ENCODE measurements around the gene HOXA1. TPM values are rescaled to one million over a fixed set of nuclear protein-coding genes. Genes with fewer than 3 reads are reported as not detected.
A peak's percentile ranks its signal among the peaks of the same experiment; 100 is the strongest.

HOXA1 gene
- total and polyA plus RNA-seq, 2 of the 4 experiments (the other 2 are of a cell fraction): 0.54 to 1.8 TPM

DNA sequence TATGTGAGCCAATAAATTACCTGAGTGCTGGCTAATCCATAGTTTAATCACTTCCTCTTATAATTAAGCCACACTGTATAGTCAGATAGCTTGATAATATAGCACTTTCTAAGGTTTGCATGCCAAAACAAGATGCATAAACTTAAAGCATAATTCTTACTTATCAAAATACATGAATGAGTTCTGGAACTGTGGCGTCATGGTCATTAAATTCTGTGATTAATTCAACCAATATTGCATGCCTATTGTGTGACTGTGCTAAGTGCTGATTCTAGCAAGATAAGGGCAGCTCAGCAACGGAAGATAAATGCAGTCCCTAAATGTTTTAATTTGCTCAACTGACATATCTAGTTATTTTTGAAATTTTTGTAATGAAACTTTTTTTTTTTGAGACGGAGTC lies 29.7 kb downstream of the HOXA1 start:
- H3K9me3 ChIP-seq (ENCODE audit: control insufficient read depth, insufficient read depth, low read length): no peaks in the 10 kb centered on the region
- no peak overlapping the region for H2BK20ac ChIP-seq (ENCODE audit: low read depth, low read length)
- no TSS peak for BruUV-seq (replicated peaks)
- H3K36me3 ChIP-seq (ENCODE audit: control insufficient read depth, insufficient read depth, low read length): no peaks in the 10 kb centered on the region
- H3K18ac ChIP-seq (ENCODE audit: low read depth, low read length): no peak overlapping the region
- H4K20me1 ChIP-seq (ENCODE audit: insufficient read depth, low read length): no peaks in the 10 kb centered on the region
- no peak overlapping the region for H2AK9ac ChIP-seq (replicated peaks; ENCODE audit: low read depth, low read length, poor library complexity)
- TF ChIP-seq RCOR1 (IDR thresholded peaks at IDR 0.05; ENCODE audit: insufficient replicate concordance, low read length) (no peak), CEBPB (IDR thresholded peaks at IDR 0.05; ENCODE audit: low read depth, low read length) (no peak), FOS (IDR thresholded peaks at IDR 0.05; ENCODE audit: low read depth, low read length) (no peak), SMC3 (IDR thresholded peaks at IDR 0.05; ENCODE audit: low read depth, low read length) (no peak), RFX5 (IDR thresholded peaks at IDR 0.05; ENCODE audit: low read depth, low read length) (no peak), MAFK (IDR thresholded peaks at IDR 0.05; ENCODE audit: low read depth, low read length) (no peak), BHLHE40 (IDR thresholded peaks at IDR 0.05; ENCODE audit: low read depth, low read length) (no peak), NFE2L2 (IDR thresholded peaks at IDR 0.05; ENCODE audit: low read depth, low read length) (no peak)
- TF ChIP-seq, protein P1, sequence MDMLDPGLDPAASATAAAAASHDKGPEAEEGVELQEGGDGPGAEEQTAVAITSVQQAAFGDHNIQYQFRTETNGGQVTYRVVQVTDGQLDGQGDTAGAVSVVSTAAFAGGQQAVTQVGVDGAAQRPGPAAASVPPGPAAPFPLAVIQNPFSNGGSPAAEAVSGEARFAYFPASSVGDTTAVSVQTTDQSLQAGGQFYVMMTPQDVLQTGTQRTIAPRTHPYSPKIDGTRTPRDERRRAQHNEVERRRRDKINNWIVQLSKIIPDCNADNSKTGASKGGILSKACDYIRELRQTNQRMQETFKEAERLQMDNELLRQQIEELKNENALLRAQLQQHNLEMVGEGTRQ (IDR thresholded peaks at IDR 0.05; ENCODE audit: low read depth, low read length): no peak
- TF ChIP-seq, protein P2, sequence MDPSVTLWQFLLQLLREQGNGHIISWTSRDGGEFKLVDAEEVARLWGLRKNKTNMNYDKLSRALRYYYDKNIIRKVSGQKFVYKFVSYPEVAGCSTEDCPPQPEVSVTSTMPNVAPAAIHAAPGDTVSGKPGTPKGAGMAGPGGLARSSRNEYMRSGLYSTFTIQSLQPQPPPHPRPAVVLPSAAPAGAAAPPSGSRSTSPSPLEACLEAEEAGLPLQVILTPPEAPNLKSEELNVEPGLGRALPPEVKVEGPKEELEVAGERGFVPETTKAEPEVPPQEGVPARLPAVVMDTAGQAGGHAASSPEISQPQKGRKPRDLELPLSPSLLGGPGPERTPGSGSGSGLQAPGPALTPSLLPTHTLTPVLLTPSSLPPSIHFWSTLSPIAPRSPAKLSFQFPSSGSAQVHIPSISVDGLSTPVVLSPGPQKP (IDR thresholded peaks at IDR 0.05; ENCODE audit: borderline replicate concordance, low read depth, low read length): no peak
- dilution Hi-C loops (cut with HindIII; ENCODE audit: low sequenced_read_pairs, unreplicated experiment): no loop called here
- H2AFZ ChIP-seq (replicated peaks; ENCODE audit: low read length, poor library complexity): no peak overlapping the region
- H3K4me3 ChIP-seq (ENCODE audit: insufficient read depth, low read depth, low read length): no peak overlapping the region
- WGBS, 2 experiments (ENCODE audit: extremely low coverage in 2 of 2, insufficient read length in 1 of 2): no CpG with 5 or more reads among the region's 3 CpGs
- H4K8ac ChIP-seq (ENCODE audit: low read depth in 2 of 2, low read length in 2 of 2): no peak overlapping the region
- peaks cover 1% of the 10 kb centered on the region; the same call in 1 of the 2 replicates for H3K27me3 ChIP-seq (ENCODE audit: control insufficient read depth, insufficient read depth, low read length)
- H3K14ac ChIP-seq (replicated peaks; ENCODE audit: low read depth, low read length): no peak overlapping the region
- peak; percentile 28 for DNase-seq
- no peak overlapping the region for H2BK5ac ChIP-seq (ENCODE audit: low read depth, low read length, poor library complexity, severe bottlenecking)
- H4K91ac ChIP-seq (ENCODE audit: insufficient read depth, low read depth, low read length): no peak overlapping the region
- ATAC-seq (ENCODE audit: low read depth): no peak
- no peak overlapping the region for H3K4ac ChIP-seq (ENCODE audit: low read depth, low read length)
- POLR2A ChIA-PET (ENCODE audit: unreplicated experiment): no interaction called here
- no peak overlapping the region for H3K9ac ChIP-seq (ENCODE audit: low read depth, low read length)
- no peak overlapping the region for H4K5ac ChIP-seq (ENCODE audit: low read depth, low read length)
- 0 out of 2 replicates have a peak, but pooled peaks cover 1% of the 10 kb centered on the region for H3K4me1 ChIP-seq (ENCODE audit: control insufficient read depth, insufficient read depth, low read length)
- H3K9me1 ChIP-seq (ENCODE audit: insufficient read depth, low read length): no peaks in the 10 kb centered on the region
- no peak overlapping the region for H2BK15ac ChIP-seq (ENCODE audit: low read depth, low read length)
- H3K56ac ChIP-seq (ENCODE audit: extremely low read depth, insufficient read depth, low read length): no peak overlapping the region
- H3K4me2 ChIP-seq (ENCODE audit: low read depth, low read length): no peak overlapping the region
- no peak overlapping the region for H2BK120ac ChIP-seq (ENCODE audit: low read depth, low read length)
- H3K79me1 ChIP-seq (ENCODE audit: low read depth in 1 of 2, low read length in 2 of 2): no peaks in the 10 kb centered on the region
- intact Hi-C loops (cut with micrococcal nuclease): no loop called here
- CTCF ChIA-PET: no interaction called here
- no peak overlapping the region for H2AK5ac ChIP-seq (ENCODE audit: low read depth, low read length)
- H3K27ac ChIP-seq (ENCODE audit: insufficient read depth, low read length): no peak overlapping the region
- no peak overlapping the region for H3K23ac ChIP-seq (ENCODE audit: low read depth, low read length)
- in situ Hi-C loops (cut with MboI; ENCODE audit: low sequenced_read_pairs): no loop called here

Measured in IMR-90 (cell line).